HG03571 (cell line): ENCODE results near the gene RNF114.
"Not testable (repeated sequence)": the region's sequence is repeated elsewhere in the genome, so short reads cannot be mapped to it uniquely, and the experiment has no call there.

Experiments used
- ATAC-seq: cut with Tn5 transposase; IDR thresholded peaks from one replicate; pipeline ENCODE4 v1.9.1; 2021; ENCODE audit not compliant: unreplicated experiment

Gene RNF114

DNA sequence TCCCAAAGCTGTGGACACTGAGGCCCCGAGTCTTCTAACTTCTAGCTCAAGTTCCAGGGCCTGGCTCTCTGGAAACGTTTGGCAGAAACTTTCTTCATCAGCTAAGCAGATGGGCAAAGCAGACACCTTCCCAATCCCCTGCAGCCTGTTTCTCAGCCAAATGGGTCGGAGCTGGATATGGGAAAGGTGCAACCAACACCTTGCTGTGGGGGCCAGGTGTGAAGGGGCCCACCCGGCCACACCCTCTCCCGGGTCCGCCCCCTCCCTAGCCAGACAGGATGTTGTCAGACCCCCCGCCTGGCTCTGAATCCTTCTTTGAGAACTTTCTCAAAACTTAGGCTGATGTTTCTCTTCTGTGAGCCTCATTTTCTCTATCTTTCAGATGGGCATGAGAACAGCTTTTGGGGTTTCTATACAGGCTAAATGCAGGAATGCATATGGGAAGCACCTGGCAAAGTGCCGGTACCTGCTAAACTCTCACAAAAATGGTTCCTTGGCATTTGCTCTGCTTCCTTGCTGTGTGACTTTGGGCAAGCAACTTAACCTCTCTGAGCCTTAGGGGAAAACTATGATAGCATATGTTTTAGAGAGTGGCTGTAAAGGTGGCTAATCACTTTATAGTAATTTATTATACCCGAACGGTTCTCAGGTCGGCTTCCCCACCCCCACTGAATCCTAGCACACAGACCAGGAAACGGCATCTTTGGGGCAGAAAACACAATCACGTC lies 48.4 kb downstream of the RNF114 start:
- ATAC-seq: no peak

- ATAC-seq: no peak
Measured at GRCh38 chr20:49985157-49985556, 49.0 kb downstream of the RNF114 start.

DNA sequence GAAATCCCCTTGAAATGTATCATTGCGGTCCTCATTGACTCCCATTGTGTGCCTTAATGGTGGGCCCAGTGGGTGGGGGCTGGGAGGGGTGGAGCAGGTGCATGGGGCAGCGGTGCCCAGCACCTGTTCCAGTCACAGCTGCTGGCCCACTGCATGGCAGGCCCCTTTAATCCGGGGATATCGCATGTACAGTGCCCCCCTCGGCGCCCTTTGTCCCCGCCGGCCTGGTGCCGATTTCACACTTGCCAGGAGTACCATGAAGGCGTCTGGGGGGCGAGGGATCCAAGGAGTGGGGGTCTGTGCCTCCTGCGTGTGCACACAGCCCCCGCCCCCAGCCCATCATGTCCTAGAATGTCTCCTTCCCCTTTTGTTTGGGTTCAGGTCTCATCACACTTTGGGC lies 49.4 kb downstream of the RNF114 start:
- no peak for ATAC-seq

- no peak for ATAC-seq
Measured at GRCh38 chr20:49986049-49986448, 49.9 kb downstream of the RNF114 start.

DNA sequence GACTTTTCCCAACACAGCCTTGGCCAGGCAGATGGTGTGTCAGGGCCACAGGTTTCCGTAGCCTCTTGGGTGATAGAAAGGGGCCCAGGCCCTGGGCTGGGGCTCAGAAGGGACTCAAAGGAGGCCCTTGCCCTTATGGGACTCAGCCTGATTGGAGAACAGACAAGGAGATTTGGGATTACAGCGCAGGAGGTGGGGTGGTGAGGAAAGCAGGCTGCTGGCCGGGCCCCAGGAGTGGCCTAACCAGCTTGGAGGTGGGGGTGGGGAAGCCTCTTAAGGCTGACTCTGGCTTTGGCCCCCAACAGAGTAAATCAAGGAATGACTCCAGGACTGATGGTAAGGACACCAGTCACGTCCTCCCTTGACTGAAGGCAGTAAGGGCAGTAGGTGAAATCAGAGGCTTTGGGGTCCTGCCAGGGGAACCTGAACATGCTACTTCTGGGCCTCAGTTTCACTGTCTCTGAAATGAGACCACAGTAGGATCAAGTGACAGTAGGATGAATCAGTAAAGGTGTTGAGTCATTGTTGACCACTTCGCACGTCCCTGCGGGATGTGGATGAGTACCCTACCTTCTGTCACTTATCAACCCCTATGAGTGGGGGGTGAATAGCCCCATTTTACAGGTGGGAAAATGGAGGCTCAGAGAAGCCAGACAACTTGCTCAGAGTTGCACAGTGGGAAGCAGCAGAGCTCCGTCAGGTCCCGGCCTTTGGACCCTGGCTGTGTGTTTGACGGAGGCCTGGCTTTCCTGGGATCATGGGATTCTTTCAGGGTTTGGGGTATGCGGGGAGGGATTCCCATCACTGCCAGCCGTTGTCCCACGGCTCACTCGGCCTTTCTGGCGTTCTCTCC lies 51.0 kb downstream of the RNF114 start:
- ATAC-seq: no peak

- no peak for ATAC-seq
Measured at GRCh38 chr20:49987868-49988690, 51.9 kb downstream of the RNF114 start.

GRCh38 chr20:49989234-49990065 lies 53.3 kb downstream of the RNF114 start:
- no peak for ATAC-seq

- ATAC-seq: no peak
Measured at GRCh38 chr20:49990271-49990720, 54.1 kb downstream of the RNF114 start.

- ATAC-seq: no peak
Measured at GRCh38 chr20:49993301-49993751, 57.1 kb downstream of the RNF114 start.

DNA sequence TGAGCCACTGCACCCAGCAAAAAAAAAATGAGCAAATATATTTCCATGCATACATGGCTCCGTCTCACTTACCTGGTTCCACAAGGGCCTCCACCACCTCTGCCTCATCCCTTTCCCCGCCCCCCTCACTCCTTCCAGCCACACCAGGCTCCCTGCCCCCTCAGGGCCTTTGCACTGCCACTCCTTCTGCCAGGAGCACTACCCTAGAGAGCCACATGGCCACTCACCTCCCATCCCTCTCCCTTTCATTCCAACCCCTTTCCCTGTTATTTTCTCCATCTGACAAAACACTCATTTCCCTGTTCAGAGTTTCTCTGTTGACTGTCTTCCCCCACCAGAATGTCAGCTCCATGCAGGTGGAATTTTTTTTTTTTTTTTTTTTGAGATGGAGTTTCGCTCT lies 59.4 kb downstream of the RNF114 start:
- no peak for ATAC-seq

DNA sequence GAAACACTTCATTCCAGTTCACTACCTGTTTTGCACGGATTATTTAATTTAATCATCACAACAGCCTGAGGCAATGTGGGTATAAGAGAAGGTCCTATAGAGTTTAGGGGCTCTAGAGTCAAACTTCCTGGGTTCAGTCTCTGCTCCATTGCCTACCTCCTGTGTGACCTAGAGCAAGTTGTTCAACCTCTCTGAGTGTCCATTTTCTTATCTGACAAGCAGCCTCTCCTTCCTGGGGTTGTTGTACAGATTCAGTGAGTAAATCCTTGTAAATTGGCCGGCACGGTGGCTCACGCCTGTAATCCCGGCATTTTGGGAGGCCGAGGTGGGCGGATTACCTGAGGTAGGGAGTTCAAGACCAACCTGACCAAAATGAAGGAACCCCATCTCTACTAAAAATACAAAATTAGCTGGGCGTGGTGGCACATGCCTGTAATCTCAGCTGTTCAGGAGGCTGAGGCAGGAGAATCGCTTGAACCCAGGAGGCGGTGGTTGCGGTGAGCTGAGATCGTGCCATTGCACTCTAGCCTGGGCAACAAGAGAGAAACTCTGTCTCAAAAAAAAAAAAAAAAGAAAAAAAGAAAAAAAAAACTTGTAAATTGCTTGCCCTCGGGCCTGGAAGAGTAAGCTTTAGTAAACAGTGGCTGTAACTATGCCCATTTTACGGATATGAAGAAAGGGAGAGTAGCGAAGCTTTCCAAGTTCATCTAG lies 62.4 kb downstream of the RNF114 start:
- not testable (repeated sequence) for ATAC-seq

DNA sequence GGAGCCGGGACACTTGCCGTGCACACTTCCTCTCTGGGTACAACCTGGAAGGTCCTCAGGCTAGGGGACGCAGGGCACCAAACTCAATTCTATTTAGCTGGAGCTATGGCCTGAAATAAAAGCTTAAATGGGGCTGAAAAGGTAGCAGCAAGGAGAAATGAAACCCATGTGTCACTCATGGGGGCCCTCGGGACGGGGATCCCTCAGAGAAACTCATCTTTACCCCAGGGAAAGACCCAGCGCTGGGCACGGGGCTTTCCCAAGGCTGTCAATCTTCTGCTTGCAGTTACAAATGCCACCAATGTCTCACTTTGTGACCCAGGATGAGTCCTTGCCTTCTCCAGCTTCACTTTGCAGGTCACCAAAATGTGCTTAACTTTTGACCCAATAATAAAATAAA lies 63.1 kb downstream of the RNF114 start:
- no peak for ATAC-seq

- not testable (repeated sequence) for ATAC-seq
Measured at GRCh38 chr20:50000548-50001222, 64.5 kb downstream of the RNF114 start.

- no peak for ATAC-seq
Measured at GRCh38 chr20:50001784-50002311, 65.7 kb downstream of the RNF114 start.

- no peak for ATAC-seq
Measured at GRCh38 chr20:50003253-50003656, 67.1 kb downstream of the RNF114 start.
